ENCODE measurements around the gene HLA-A. TPM values are rescaled to one million over a fixed set of nuclear protein-coding genes. Genes with fewer than 3 reads are reported as not detected.

HLA-A gene
- total RNA-seq, 1 experiment from 2014 or later: 251 TPM

DNA sequence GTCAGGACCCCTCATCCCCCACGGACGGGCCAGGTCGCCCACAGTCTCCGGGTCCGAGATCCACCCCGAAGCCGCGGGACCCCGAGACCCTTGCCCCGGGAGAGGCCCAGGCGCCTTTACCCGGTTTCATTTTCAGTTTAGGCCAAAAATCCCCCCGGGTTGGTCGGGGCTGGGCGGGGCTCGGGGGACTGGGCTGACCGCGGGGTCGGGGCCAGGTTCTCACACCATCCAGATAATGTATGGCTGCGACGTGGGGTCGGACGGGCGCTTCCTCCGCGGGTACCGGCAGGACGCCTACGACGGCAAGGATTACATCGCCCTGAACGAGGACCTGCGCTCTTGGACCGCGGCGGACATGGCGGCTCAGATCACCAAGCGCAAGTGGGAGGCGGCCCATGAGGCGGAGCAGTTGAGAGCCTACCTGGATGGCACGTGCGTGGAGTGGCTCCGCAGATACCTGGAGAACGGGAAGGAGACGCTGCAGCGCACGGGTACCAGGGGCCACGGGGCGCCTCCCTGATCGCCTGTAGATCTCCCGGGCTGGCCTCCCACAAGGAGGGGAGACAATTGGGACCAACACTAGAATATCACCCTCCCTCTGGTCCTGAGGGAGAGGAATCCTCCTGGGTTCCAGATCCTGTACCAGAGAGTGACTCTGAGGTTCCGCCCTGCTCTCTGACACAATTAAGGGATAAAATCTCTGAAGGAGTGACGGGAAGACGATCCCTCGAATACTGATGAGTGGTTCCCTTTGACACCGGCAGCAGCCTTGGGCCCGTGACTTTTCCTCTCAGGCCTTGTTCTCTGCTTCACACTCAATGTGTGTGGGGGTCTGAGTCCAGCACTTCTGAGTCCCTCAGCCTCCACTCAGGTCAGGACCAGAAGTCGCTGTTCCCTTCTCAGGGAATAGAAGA is 978 bp downstream of the HLA-A start:
- Histone ChIP-seq H3K79me2 (ENCODE audit: insufficient read depth, low read length) (peaks cover 14% of the 10 kb centered on the region; the same call in 1 of the 2 replicates), H3K36me3 (ENCODE audit: control insufficient read depth in 1 of 2, insufficient read depth in 2 of 2, low read length in 2 of 2) (peaks cover 4 to 11% of the 10 kb centered on the region in 2 experiments; a peak in 3 of 4 replicates), H3K9ac (ENCODE audit: low read length) (peak overlapping the region; percentile 89), H3K27ac (ENCODE audit: low read depth, low read length) (peak overlapping the region; percentile 74; the same call in 1 of the 2 replicates), H3K9me3 (ENCODE audit: control insufficient read depth in 1 of 2, insufficient read depth in 1 of 2, low read depth in 1 of 2, low read length in 2 of 2) (no peaks in the 10 kb centered on the region), H3K4me2 (ENCODE audit: low read length) (peak overlapping the region; percentile 88), H2AFZ (ENCODE audit: low read depth, low read length, poor library complexity, severe bottlenecking) (no peak overlapping the region), H3K4me3 (replicated peaks in 1 of 2; ENCODE audit: low read depth in 1 of 2, low read length in 2 of 2) (peak overlapping the region; percentile 69 to 77), H4K20me1 (ENCODE audit: insufficient read depth) (no peaks in the 10 kb centered on the region), H3K9me2 (ENCODE audit: insufficient read depth) (no peaks in the 10 kb centered on the region), H3K4me1 (ENCODE audit: control insufficient read depth in 1 of 2, insufficient read depth in 2 of 2, low read length in 2 of 2) (peaks cover 0 to 20% of the 10 kb centered on the region in 2 experiments; a peak in 2 of 4 replicates), H3K27me3 (ENCODE audit: insufficient read depth, low read length) (no peaks in the 10 kb centered on the region)
- intact Hi-C loops (cut with micrococcal nuclease): no loop called here
- RAD21 ChIA-PET (ENCODE audit: low non-redundant PET in 1 of 2, low total read pairs in 2 of 2, uncharacterized antibody in 2 of 2, unreplicated experiment in 2 of 2): no interaction called here
- no TSS peak for BruUV-seq (replicated peaks)
- TF ChIP-seq CEBPB (IDR thresholded peaks at IDR 0.05; ENCODE audit: low read depth) (no peak), SP1 (IDR thresholded peaks at IDR 0.05; ENCODE audit: low read depth) (no peak), RAD21 (IDR thresholded peaks at IDR 0.05; ENCODE audit: low read depth) (no peak), SRF (IDR thresholded peaks at IDR 0.05; ENCODE audit: low read depth) (no peak), POLR2A (IDR thresholded peaks at IDR 0.05; ENCODE audit: borderline replicate concordance, extremely low read depth, insufficient read depth, insufficient read length) (no peak), EZH2 (IDR thresholded peaks at IDR 0.05) (no peak), TCF7L2 (IDR thresholded peaks at IDR 0.05; ENCODE audit: borderline replicate concordance, extremely low read depth, insufficient read depth, insufficient read length) (no peak), FOSL1 (IDR thresholded peaks at IDR 0.05; ENCODE audit: low read depth) (no peak), POLR2AphosphoS5 (IDR thresholded peaks at IDR 0.05; ENCODE audit: low read depth, low read length) (no peak), ZNF274 (IDR thresholded peaks at IDR 0.05; ENCODE audit: low read depth, low read length) (no peak), EGR1 (IDR thresholded peaks at IDR 0.05; ENCODE audit: low read depth) (no peak), EZH2phosphoT487 (IDR thresholded peaks at IDR 0.05; ENCODE audit: borderline replicate concordance) (no peak), ELF1 (IDR thresholded peaks at IDR 0.05; ENCODE audit: borderline replicate concordance, low read depth) (no peak), YY1 (IDR thresholded peaks at IDR 0.05; ENCODE audit: extremely low read depth, insufficient replicate concordance, low read depth, low read length) (no peak), ZFX (IDR thresholded peaks at IDR 0.05) (no peak)
- TF ChIP-seq, protein P1, sequence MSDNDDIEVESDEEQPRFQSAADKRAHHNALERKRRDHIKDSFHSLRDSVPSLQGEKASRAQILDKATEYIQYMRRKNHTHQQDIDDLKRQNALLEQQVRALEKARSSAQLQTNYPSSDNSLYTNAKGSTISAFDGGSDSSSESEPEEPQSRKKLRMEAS (IDR thresholded peaks at IDR 0.05): no peak
- TF ChIP-seq, protein P2, sequence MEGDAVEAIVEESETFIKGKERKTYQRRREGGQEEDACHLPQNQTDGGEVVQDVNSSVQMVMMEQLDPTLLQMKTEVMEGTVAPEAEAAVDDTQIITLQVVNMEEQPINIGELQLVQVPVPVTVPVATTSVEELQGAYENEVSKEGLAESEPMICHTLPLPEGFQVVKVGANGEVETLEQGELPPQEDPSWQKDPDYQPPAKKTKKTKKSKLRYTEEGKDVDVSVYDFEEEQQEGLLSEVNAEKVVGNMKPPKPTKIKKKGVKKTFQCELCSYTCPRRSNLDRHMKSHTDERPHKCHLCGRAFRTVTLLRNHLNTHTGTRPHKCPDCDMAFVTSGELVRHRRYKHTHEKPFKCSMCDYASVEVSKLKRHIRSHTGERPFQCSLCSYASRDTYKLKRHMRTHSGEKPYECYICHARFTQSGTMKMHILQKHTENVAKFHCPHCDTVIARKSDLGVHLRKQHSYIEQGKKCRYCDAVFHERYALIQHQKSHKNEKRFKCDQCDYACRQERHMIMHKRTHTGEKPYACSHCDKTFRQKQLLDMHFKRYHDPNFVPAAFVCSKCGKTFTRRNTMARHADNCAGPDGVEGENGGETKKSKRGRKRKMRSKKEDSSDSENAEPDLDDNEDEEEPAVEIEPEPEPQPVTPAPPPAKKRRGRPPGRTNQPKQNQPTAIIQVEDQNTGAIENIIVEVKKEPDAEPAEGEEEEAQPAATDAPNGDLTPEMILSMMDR (IDR thresholded peaks at IDR 0.05 in 2 of 3, conservative IDR thresholded peaks at IDR 0.05 in 1 of 3; ENCODE audit: borderline replicate concordance in 1 of 3, insufficient read depth in 1 of 3, low read depth in 2 of 3, low read length in 2 of 3): no peak
- TF ChIP-seq, protein P3, sequence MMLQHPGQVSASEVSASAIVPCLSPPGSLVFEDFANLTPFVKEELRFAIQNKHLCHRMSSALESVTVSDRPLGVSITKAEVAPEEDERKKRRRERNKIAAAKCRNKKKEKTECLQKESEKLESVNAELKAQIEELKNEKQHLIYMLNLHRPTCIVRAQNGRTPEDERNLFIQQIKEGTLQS (IDR thresholded peaks at IDR 0.05): no peak
- TF ChIP-seq, protein P4, sequence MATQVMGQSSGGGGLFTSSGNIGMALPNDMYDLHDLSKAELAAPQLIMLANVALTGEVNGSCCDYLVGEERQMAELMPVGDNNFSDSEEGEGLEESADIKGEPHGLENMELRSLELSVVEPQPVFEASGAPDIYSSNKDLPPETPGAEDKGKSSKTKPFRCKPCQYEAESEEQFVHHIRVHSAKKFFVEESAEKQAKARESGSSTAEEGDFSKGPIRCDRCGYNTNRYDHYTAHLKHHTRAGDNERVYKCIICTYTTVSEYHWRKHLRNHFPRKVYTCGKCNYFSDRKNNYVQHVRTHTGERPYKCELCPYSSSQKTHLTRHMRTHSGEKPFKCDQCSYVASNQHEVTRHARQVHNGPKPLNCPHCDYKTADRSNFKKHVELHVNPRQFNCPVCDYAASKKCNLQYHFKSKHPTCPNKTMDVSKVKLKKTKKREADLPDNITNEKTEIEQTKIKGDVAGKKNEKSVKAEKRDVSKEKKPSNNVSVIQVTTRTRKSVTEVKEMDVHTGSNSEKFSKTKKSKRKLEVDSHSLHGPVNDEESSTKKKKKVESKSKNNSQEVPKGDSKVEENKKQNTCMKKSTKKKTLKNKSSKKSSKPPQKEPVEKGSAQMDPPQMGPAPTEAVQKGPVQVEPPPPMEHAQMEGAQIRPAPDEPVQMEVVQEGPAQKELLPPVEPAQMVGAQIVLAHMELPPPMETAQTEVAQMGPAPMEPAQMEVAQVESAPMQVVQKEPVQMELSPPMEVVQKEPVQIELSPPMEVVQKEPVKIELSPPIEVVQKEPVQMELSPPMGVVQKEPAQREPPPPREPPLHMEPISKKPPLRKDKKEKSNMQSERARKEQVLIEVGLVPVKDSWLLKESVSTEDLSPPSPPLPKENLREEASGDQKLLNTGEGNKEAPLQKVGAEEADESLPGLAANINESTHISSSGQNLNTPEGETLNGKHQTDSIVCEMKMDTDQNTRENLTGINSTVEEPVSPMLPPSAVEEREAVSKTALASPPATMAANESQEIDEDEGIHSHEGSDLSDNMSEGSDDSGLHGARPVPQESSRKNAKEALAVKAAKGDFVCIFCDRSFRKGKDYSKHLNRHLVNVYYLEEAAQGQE (IDR thresholded peaks at IDR 0.05; ENCODE audit: low read depth): no peak
- ATAC-seq (no peak), DNase-seq (ENCODE audit: low read depth, low spot score) (no peak)
- POLR2A ChIA-PET: no interaction called here
- CTCF ChIA-PET: no interaction called here

Measured in HCT116 (cell line).